Measurements from ENCODE around the gene FAM219A.

DNA sequence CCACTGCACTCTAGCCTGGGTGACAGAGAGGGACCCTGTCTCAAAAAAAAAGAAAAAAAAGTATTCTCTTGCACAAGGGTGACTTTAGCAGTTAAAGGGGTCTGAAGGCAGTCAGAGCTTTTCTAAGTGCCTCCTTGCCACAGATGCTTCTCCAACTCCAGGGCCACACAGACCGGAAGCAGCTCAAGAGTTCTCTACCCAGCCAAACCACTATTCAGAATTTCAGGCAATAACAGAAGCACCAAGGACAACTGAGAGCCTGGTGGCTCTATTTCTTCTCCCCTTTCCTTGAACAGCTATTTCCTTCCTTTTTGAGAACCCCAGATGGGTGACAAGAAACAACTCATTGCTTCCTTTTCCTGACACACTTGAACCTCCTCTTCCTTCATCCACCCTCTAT, 2.2 kb downstream of the FAM219A start:
- TF ChIP-seq, protein P1, sequence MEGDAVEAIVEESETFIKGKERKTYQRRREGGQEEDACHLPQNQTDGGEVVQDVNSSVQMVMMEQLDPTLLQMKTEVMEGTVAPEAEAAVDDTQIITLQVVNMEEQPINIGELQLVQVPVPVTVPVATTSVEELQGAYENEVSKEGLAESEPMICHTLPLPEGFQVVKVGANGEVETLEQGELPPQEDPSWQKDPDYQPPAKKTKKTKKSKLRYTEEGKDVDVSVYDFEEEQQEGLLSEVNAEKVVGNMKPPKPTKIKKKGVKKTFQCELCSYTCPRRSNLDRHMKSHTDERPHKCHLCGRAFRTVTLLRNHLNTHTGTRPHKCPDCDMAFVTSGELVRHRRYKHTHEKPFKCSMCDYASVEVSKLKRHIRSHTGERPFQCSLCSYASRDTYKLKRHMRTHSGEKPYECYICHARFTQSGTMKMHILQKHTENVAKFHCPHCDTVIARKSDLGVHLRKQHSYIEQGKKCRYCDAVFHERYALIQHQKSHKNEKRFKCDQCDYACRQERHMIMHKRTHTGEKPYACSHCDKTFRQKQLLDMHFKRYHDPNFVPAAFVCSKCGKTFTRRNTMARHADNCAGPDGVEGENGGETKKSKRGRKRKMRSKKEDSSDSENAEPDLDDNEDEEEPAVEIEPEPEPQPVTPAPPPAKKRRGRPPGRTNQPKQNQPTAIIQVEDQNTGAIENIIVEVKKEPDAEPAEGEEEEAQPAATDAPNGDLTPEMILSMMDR (conservative IDR thresholded peaks at IDR 0.05; ENCODE audit: low read depth, low read length): no peak
- no peak for TF ChIP-seq EZH2phosphoT487 (IDR thresholded peaks at IDR 0.05; ENCODE audit: borderline replicate concordance, low read length)
